GM10847 (cell line): ENCODE results near the gene HCST.

Experiments
- POLR2A ChIP-seq: IDR thresholded peaks from 2 replicates; pipeline ENCODE4 v1.6.1; 2011; ENCODE audit not compliant: insufficient read length; ENCODE audit errors: extremely low read depth

The HCST gene

DNA sequence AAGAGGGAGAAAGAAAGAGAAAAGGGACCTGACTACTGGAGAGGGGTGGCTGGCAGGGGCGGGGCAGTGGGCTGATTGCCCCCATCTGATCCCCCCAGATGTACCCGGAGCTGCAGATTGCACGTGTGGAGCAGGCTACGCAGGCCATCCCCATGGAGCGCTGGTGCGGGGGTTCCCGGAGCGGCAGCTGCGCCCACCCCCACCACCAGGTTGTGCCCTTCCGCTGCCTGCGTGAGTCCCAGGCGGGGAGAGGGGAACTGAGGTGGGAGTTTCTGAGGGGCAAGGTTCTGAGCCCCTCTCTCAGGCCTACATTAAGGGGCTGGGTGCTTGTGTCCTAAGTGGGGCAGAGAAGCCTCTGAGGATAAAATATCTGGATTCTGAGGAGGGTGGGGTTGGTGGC lies 31.5 kb upstream of the HCST start:
- TF ChIP-seq POLR2A, result no peak

GRCh38 chr19:35871611-35872010 lies 30.7 kb upstream of the HCST start:
- TF ChIP-seq POLR2A, result no peak

DNA sequence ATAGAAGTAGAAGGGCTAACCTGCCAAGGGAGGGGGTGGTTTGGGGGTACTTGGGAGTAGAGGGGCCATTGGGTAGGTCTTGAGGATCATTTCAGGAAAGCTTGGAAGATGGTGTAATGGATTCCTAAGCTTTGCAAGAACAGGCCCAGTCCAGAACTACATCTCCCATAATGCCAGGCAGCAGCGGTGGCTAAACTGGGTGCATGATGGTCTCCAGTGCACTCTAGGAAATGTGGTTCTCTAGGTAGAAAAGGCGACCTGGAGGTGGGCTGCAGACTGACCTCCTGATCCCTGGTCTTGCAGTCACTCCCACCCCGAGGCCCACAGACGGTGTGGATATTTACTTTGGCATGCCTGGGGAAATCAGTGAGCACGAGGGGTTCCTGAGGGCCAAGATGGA lies 30.1 kb upstream of the HCST start:
- TF ChIP-seq POLR2A, result no peak

GRCh38 chr19:35874392-35874930 lies 27.9 kb upstream of the HCST start:
- TF ChIP-seq POLR2A, result no peak

GRCh38 chr19:35879068-35879467 lies 23.3 kb upstream of the HCST start:
- TF ChIP-seq POLR2A, result no peak

- no peak for TF ChIP-seq POLR2A
These were observed 22.5 kb upstream of the HCST start for GRCh38 chr19:35879770-35880317.

DNA sequence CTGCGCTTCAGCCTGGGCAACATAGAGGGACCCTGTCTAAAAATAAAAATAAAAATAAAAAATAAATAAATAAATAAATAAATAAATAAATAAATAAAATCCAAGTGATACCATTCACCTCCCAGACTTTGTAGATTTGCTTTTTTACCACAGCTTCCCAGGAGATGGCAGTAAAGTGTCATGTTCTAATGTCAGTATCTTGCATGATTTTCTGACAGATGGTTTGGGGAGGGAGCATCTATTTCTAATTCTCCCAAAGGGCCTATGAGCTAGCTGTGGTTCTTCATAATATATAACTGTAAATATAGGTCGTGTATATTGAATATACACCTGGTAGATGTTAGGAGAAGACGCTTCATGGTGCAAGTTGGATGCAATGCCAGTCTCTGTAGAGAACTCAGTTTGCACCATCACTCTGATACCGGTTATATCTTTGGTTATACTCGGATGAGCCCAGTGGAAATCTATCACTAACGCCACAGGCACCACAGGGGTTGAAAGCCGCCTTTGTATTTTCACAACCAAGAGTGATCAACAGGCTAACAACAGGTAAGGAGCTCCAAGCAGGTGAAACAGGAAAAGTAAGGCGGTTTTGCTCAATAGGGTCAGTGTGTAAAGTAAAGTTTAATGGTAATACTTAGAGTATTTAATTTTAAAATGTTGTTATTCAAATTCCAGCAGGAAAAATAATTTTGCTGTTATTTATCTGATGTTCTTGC lies 20.1 kb upstream of the HCST start:
- TF ChIP-seq POLR2A, result no peak

- no peak for TF ChIP-seq POLR2A
These were observed 18.4 kb upstream of the HCST start for GRCh38 chr19:35883882-35884281.

GRCh38 chr19:35885225-35885738 lies 17.0 kb upstream of the HCST start:
- no peak for TF ChIP-seq POLR2A

DNA sequence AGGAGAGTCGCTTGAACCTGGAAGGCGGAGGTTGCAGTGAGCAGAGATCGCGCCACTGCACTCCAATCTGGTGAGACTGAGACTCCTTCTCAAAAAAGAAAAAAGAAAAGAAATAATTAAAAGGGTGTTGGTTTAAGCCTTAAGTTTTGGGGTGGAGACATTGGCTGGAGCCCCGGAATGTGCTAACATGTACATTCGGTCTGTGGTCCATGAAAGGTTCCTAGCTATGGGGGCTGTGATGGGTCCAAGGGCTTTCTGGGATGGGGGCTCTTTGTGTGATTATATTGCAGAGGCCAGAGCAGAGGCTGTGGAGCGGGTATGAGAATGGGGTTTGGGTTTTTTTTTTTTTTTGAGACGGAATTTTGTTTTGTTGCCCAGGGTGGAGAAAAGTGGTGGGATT lies 16.4 kb upstream of the HCST start:
- no peak for TF ChIP-seq POLR2A

DNA sequence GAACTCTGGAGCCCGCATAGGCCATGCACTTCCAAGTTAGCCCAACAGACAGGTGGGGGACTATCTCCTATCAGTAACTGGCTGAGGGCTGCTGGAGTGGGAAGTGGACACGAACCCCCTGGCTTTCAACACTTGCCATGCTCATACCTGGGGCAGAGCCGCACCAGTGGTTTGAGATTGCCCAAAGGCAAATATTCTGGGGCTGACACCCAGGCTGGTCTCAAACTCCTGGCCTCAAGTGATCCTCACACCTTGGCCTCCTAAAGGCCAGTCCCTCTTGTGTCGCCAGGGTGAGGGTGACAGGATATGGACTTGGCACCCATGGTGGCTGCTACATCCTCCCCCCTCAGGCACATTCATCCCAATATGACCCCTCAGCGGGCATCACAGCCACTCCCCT lies 15.1 kb upstream of the HCST start:
- no peak for TF ChIP-seq POLR2A

GRCh38 chr19:35888398-35888797 lies 13.9 kb upstream of the HCST start:
- TF ChIP-seq POLR2A, result no peak

- TF ChIP-seq POLR2A, result no peak
These were observed 12.8 kb upstream of the HCST start for GRCh38 chr19:35889370-35890112.

DNA sequence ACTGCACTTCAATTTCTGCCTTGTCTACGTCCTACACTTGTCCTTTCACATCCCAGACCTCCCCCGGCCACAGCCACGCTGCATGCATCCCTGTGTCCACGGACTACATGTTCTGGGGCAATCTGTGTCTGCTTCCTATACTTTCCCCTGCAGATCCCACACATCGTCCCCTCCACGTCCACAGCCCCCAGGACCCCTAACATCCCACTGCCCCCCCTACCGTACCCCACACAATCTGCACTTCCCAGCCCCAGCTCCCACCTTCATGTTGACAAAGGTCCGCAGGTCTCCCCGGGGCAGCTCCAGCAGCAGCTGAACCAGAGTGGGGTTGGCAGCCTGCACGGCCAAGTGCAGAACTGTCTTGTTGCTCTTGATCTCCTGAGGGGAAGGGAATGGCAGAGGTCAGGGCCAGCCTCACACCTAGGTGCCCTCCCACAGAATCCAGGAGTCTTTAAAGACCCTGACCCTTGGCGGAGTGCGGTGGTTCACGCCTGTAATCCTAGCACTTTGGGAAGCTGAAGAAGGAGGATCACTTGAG lies 12.1 kb upstream of the HCST start:
- no peak for TF ChIP-seq POLR2A

GRCh38 chr19:35894342-35894741 lies 8.0 kb upstream of the HCST start:
- no peak for TF ChIP-seq POLR2A
